Measurements from ENCODE around the gene TBCK.
A peak's percentile ranks its signal among the peaks of the same experiment; 100 is the strongest.

The TBCK gene

GRCh38 chr4:106092361-106093040, 223.5 kb downstream of the TBCK start:
- DNase-seq (ENCODE audit: low read depth): no peak
- no peak for TF ChIP-seq CTCF (IDR thresholded peaks at IDR 0.05; ENCODE audit: insufficient read depth, low read depth, low read length, missing control alignments)
- H3K4me3 ChIP-seq (ENCODE audit: low read length): no peak overlapping the region

- DNase-seq (ENCODE audit: low read depth): no peak
- no peak overlapping the region for H3K4me3 ChIP-seq (ENCODE audit: low read length)
- TF ChIP-seq CTCF (IDR thresholded peaks at IDR 0.05; ENCODE audit: insufficient read depth, low read depth, low read length, missing control alignments): no peak
Measured at GRCh38 chr4:106090826-106091225, 225.2 kb downstream of the TBCK start.

- DNase-seq (ENCODE audit: low read depth): no peak
- TF ChIP-seq CTCF (IDR thresholded peaks at IDR 0.05; ENCODE audit: insufficient read depth, low read depth, low read length, missing control alignments): no peak
- no peak overlapping the region for H3K4me3 ChIP-seq (ENCODE audit: low read length)
Measured at GRCh38 chr4:106083065-106083464, 232.9 kb downstream of the TBCK start.

- TF ChIP-seq CTCF (IDR thresholded peaks at IDR 0.05; ENCODE audit: insufficient read depth, low read depth, low read length, missing control alignments): no peak
- peak; percentile 25 for DNase-seq (ENCODE audit: low read depth)
- H3K4me3 ChIP-seq (ENCODE audit: low read length): no peak overlapping the region
Measured at GRCh38 chr4:106080376-106080775, 235.6 kb downstream of the TBCK start.

- no peak for TF ChIP-seq CTCF (IDR thresholded peaks at IDR 0.05; ENCODE audit: insufficient read depth, low read depth, low read length, missing control alignments)
- no peak for DNase-seq (ENCODE audit: low read depth)
- H3K4me3 ChIP-seq (ENCODE audit: low read length): no peak overlapping the region
Measured at GRCh38 chr4:106079616-106080015, 236.4 kb downstream of the TBCK start.

GRCh38 chr4:106065018-106065417, 251.0 kb downstream of the TBCK start:
- TF ChIP-seq CTCF (IDR thresholded peaks at IDR 0.05; ENCODE audit: insufficient read depth, low read depth, low read length, missing control alignments): no peak
- no peak for DNase-seq (ENCODE audit: low read depth)
- H3K4me3 ChIP-seq (ENCODE audit: low read length): no peak overlapping the region

GRCh38 chr4:106063009-106063408, 253.0 kb downstream of the TBCK start:
- no peak for TF ChIP-seq CTCF (IDR thresholded peaks at IDR 0.05; ENCODE audit: insufficient read depth, low read depth, low read length, missing control alignments)
- no peak overlapping the region for H3K4me3 ChIP-seq (ENCODE audit: low read length)
- DNase-seq (ENCODE audit: low read depth): no peak

Data from epithelial cell of esophagus (primary cell).